Measurements from ENCODE around the gene TMEM117.

DNA sequence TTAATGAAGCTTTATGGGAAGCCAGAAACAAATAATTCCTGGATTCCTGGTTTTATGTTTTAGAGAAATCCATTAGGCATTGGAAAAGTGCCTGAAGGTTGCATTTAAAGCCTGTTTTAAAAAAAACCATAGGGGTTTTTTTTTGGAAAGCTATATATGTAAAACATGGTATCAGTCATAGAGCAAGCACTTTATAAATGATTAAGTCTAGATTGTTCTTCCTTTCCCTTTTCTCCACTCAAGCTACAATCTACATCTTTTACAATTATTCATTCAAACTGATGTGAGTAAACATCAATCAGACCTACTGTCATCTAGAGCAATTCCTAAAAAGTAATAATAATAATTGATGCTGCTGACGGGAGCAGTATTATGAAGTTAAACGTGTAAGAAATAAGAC is 500.7 kb downstream of the TMEM117 start:
- no peak for TF ChIP-seq EZH2 (IDR thresholded peaks at IDR 0.05; ENCODE audit: low read length)
- TF ChIP-seq, protein P1, sequence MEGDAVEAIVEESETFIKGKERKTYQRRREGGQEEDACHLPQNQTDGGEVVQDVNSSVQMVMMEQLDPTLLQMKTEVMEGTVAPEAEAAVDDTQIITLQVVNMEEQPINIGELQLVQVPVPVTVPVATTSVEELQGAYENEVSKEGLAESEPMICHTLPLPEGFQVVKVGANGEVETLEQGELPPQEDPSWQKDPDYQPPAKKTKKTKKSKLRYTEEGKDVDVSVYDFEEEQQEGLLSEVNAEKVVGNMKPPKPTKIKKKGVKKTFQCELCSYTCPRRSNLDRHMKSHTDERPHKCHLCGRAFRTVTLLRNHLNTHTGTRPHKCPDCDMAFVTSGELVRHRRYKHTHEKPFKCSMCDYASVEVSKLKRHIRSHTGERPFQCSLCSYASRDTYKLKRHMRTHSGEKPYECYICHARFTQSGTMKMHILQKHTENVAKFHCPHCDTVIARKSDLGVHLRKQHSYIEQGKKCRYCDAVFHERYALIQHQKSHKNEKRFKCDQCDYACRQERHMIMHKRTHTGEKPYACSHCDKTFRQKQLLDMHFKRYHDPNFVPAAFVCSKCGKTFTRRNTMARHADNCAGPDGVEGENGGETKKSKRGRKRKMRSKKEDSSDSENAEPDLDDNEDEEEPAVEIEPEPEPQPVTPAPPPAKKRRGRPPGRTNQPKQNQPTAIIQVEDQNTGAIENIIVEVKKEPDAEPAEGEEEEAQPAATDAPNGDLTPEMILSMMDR (optimal IDR thresholded peaks at IDR 0.05 in 1 of 3, IDR thresholded peaks at IDR 0.05 in 1 of 3, conservative IDR thresholded peaks at IDR 0.05 in 1 of 3; ENCODE audit: extremely low read depth in 1 of 3, insufficient read depth in 2 of 3, low read length in 3 of 3) = no peak

Data from keratinocyte (primary cell).